Coronary artery (tissue), 2 donors: ENCODE measurements around the gene XPO6.

Experiments
- DNase-seq: peaks from one replicate; pipeline ENCODE4 v3.0.0-alpha.2; 2017; ENCODE audit warnings: low spot score
- H3K27ac ChIP-seq, 2 donors: fragments of 200-600 bp; sonication (generic); one replicate each; pipeline ENCODE4 v1.5.1; 2016 to 2019
- H3K4me3 ChIP-seq: fragments of 200-600 bp; sonication (generic); 2 replicates; pipeline ENCODE4 v1.5.1; 2016; ENCODE audit warnings: mild to moderate bottlenecking, moderate library complexity
- TF ChIP-seq, protein P1 (sequence below): fragments of 200-600 bp; sonication (generic); IDR thresholded peaks from one replicate; pipeline ENCODE4 v1.5.1; 2019; ENCODE audit warnings: antibody characterized with exemption

XPO6 gene

DNA sequence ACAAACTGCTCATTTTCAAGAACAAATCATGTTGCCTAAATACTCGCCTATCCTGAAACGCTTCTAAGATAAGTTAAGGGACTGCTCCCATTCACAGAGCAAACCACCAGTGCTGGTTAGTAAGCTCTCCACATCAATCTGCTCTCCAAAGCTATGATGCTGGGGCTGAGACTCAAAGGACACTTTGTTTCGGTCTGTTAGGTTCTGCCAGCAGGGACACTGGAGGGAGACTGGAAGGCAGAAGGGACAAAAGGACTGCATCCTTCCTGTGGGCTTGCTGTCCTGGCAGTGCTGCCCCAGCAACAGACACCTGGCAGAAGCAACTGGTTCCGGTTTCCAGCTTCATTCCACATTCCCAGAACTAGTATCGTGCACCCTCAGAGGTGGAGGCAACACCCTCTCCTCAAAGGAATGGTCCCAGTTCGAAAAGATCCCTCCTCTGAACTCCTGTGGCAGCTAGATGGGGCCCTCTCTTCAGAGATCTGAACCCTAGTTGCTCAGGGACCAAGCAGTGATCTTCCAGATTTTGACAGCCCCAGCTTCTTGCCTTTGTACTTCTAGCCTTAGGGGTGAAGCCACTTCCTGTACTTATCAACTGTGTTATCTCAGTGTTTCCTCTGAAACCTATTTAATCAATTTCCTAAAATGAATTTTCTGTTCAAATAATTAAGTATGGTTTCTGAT, 74.9 kb downstream of the XPO6 start:
- TF ChIP-seq, protein P1, sequence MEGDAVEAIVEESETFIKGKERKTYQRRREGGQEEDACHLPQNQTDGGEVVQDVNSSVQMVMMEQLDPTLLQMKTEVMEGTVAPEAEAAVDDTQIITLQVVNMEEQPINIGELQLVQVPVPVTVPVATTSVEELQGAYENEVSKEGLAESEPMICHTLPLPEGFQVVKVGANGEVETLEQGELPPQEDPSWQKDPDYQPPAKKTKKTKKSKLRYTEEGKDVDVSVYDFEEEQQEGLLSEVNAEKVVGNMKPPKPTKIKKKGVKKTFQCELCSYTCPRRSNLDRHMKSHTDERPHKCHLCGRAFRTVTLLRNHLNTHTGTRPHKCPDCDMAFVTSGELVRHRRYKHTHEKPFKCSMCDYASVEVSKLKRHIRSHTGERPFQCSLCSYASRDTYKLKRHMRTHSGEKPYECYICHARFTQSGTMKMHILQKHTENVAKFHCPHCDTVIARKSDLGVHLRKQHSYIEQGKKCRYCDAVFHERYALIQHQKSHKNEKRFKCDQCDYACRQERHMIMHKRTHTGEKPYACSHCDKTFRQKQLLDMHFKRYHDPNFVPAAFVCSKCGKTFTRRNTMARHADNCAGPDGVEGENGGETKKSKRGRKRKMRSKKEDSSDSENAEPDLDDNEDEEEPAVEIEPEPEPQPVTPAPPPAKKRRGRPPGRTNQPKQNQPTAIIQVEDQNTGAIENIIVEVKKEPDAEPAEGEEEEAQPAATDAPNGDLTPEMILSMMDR, result no peak
- Histone ChIP-seq H3K27ac (no peak overlapping the region), H3K4me3 (no peak overlapping the region)
- DNase-seq, result no peak

DNA sequence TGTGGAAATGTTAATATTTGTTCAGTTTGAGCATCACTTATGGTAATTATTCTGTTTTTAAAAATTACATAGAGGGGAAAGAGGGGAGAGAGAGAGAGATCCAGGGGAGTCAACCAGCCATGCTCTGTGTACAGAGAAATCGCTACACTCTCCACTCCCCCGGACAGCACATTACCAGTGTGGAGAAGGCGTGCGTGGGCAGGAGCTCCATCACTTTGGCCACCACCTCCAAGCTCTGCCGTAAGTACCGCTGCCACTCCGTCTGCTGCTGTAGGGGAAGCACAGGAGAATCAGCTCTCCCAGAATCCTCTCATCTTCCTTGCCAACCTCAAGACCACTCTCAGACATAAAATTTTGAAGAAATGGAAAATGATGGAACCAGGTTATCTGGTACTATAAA, 78.1 kb downstream of the XPO6 start:
- TF ChIP-seq, protein P1, result no peak
- Histone ChIP-seq H3K27ac (no peak overlapping the region), H3K4me3 (no peak overlapping the region)
- DNase-seq, result no peak

DNA sequence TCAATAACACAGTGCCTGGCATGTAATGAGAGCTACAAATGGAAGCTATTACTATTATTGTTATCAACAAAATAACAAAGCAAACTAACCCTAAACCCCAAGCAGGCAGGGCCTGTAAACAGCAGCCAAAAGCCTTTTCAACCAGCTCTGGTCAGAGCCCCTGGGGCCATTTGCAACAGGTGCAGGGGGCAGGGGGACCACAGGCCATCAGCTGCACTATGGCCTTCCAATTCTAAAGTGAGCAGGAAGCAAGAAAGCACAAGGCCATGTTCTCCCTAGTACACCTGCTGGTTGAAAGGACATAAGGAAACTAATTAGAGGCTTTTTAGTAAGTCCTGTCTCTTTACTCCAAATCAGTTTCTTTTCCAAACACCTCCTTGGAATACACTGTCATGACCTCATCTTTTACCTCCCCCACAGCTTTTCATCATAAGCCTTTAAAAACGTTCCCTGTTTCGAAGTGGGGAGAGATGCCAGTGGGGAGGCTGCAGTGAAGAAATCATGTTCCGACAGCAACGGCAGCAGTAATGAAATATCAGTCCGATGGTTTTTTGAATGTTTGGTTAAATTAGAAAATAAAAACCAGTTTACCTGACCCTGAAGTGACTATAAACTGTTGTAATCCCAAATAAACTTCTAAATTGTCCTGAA, 79.9 kb downstream of the XPO6 start:
- no peak for DNase-seq
- TF ChIP-seq, protein P1, result no peak
- Histone ChIP-seq H3K4me3 (no peak overlapping the region), H3K27ac (peak overlapping the region; percentile 62 to 76)

DNA sequence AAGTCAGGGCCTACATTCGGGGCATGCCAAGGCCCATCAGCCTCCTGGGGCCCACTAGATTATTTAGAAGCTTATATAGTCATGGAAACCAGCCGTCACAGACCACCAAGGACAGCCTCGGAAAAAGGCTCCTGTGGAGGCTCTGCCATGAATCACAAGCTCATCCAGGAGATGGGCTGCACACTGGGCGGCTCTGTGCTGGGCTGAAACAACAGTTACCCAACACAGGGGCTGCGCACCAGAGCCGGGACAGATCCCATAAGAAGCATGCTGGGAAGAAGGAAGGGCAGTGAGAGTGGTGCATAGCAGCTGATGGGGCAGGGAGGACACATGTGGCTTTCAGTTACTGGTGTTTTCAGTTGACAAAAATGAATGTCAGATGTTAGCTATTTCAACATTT, 80.6 kb downstream of the XPO6 start:
- TF ChIP-seq, protein P1, result no peak
- no peak for DNase-seq
- Histone ChIP-seq H3K27ac (peak overlapping the region; percentile 62 to 76), H3K4me3 (no peak overlapping the region)

DNA sequence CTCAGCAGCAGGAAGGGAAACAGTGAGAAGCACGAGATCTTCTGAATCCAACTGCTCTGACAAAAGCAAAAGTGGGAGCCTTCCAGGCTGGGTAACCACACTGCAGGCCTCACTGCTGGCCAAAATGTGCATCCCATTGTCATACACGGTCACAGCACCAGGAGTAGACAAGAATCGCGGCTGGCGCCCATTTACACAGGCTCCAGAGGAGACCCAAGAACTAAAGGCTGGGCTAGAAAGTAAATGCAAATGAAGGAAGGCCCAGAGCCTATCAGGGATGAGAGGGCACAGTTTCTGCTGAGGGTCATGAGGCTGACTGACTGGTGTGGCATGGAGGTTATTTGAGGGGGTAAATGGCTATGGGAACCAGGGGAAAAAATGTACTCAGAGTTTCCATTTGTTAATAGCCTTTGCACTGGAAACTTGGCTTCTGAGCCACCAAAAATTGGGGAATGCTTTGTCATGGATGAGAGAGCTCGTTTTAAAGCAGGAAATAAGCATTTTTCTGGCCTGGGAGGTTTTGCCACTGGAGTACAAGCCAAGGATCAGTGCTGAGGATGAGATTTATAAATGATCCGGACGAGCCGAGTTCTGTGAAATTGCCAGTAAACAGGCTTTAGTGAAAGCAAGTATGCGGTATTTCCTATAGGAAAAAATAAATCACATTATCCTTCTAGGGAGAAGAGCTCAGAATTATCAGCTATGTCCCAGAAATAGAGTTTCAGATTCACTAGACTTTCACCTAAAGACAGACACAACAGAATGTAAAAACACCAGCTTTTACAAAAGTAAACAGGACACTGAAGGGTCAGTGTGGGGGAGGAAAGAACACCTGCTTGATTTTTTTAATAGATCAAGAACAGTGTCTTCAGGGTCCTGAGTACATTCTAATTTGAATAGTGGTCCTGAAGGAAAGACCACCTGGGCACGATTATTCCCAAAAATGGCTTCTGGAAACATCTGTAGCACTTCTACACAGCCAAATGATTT, 81.4 kb downstream of the XPO6 start:
- DNase-seq, result no peak
- Histone ChIP-seq H3K4me3 (no peak overlapping the region), H3K27ac (peak overlapping the region; percentile 62 to 76)
- TF ChIP-seq, protein P1, result no peak

DNA sequence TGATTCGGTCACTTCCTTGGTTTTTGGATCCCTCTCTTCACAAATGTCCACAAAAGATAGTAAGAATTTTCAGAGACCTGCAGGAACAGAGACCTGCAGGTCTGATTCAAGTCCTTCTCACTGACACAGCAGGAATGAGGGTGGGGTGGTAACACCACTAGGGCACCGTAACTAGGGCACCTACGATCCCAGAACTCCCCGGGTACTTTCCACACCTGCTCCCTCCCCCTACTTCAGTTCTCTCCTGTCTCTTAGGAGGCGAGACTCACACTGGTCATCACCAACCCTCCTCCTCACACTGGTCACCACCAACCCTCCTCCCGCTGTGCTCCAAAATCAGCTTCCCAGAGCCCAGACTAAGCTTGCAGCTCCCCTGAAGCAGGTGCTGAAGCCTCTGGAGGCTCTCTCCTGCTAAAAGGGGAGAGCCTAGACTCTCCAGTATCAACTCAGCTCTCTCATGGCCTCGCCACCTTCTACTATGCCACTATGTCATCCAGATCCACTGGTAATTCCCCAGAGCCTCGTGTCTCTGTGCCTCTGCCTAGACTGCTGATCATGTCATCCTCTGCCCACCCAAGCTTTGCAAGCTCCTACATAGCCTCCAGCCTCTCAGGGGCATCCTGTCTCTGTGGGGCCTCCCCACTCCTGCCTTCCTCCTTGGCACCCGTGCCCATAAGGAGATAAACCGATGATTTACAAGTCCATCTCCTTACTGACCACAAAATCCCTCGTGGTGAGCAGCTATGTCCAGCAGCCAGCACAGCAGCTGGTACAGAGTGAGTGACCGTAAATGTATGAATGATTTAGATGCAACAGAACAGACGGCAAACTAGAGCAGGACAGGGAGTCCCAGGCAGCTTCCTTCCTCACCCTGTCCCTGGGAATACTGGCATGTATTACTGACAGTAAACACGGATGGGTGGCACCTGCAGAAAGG, 84.8 kb downstream of the XPO6 start:
- Histone ChIP-seq H3K4me3 (no peak overlapping the region), H3K27ac (no peak overlapping the region)
- no peak for DNase-seq
- TF ChIP-seq, protein P1, result no peak
